GM18858 (cell line): ENCODE results near the gene PHF20.
"Not testable (repeated sequence)": the region's sequence is repeated elsewhere in the genome, so short reads cannot be mapped to it uniquely, and the experiment has no call there.

Source experiments
- ATAC-seq: cut with Tn5 transposase; IDR thresholded peaks from one replicate; pipeline ENCODE4 v1.9.1; 2021; ENCODE audit not compliant: unreplicated experiment

Gene PHF20

GRCh38 chr20:35882427-35883161 is 110.8 kb downstream of the PHF20 start:
- not testable (repeated sequence) for ATAC-seq

- no peak for ATAC-seq
Observed at GRCh38 chr20:35883336-35883777, 111.5 kb downstream of the PHF20 start.

GRCh38 chr20:35883778-35884540 is 112.1 kb downstream of the PHF20 start:
- no peak for ATAC-seq

- no peak for ATAC-seq
Observed at GRCh38 chr20:35884541-35884865, 112.7 kb downstream of the PHF20 start.

GRCh38 chr20:35885212-35885611 is 113.4 kb downstream of the PHF20 start:
- no peak for ATAC-seq

- no peak for ATAC-seq
Observed at GRCh38 chr20:35886537-35886936, 114.7 kb downstream of the PHF20 start.

- ATAC-seq, result no peak
Observed at GRCh38 chr20:35887393-35888064, 115.7 kb downstream of the PHF20 start.

GRCh38 chr20:35888657-35889056 is 116.8 kb downstream of the PHF20 start:
- no peak for ATAC-seq

GRCh38 chr20:35891375-35891774 is 119.6 kb downstream of the PHF20 start:
- ATAC-seq, result no peak

GRCh38 chr20:35892871-35893270 is 121.1 kb downstream of the PHF20 start:
- ATAC-seq, result no peak

GRCh38 chr20:35893942-35894341 is 122.1 kb downstream of the PHF20 start:
- ATAC-seq, result peak; percentile 76

GRCh38 chr20:35895516-35895915 is 123.7 kb downstream of the PHF20 start:
- not testable (repeated sequence) for ATAC-seq

GRCh38 chr20:35899064-35899463 is 127.2 kb downstream of the PHF20 start:
- no peak for ATAC-seq

- ATAC-seq, result not testable (repeated sequence)
Observed at GRCh38 chr20:35901230-35901629, 129.4 kb downstream of the PHF20 start.

- no peak for ATAC-seq
Observed at GRCh38 chr20:35901678-35902544, 130.1 kb downstream of the PHF20 start.

- ATAC-seq, result no peak
Observed at GRCh38 chr20:35902545-35902941, 130.7 kb downstream of the PHF20 start.

GRCh38 chr20:35903843-35904242 is 132.0 kb downstream of the PHF20 start:
- ATAC-seq, result no peak

GRCh38 chr20:35904982-35905663 is 133.3 kb downstream of the PHF20 start:
- ATAC-seq, result no peak

- ATAC-seq, result no peak
Observed at GRCh38 chr20:35907017-35907701, 135.3 kb downstream of the PHF20 start.

GRCh38 chr20:35908007-35908406 is 136.2 kb downstream of the PHF20 start:
- no peak for ATAC-seq
